ENCODE results near the gene DEFB127. TPM values are rescaled to one million over a fixed set of nuclear protein-coding genes. Genes with fewer than 3 reads are reported as not detected.

Gene DEFB127
- total RNA-seq, 3 donors from 2014 or later (not counting 1 experiment from before 2014, with no cell fraction given): not detected

DNA sequence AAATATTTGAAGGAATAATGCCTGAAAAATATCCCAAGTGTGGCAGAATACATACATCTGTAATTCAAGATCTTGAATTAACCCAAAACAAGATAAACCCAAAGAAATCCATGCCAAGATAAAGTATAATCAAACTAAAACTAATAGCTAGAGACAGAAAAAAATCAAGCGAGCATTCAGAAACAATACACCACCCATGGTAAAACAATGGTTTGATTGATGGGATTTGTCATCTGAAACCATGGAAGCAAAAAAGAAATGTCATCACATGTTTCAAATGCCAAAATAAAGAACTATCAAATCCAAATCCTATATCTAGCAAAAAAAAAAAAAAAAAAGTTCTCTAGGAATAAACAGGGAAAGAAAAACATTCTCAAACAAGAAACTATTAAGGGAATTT lies 5.1 kb upstream of the DEFB127 start:
- peaks cover 17 to 50% of the 10 kb centered on the region in 2 donors for H3K27me3 Mint-ChIP-seq (ENCODE audit: low read depth in 2 of 2)
- no peaks in the 10 kb centered on the region for H3K4me1 Mint-ChIP-seq
- WGBS (ENCODE audit: insufficient coverage): no CpG with 5 or more reads among the region's 1 CpG
- TF ChIP-seq, protein P1, sequence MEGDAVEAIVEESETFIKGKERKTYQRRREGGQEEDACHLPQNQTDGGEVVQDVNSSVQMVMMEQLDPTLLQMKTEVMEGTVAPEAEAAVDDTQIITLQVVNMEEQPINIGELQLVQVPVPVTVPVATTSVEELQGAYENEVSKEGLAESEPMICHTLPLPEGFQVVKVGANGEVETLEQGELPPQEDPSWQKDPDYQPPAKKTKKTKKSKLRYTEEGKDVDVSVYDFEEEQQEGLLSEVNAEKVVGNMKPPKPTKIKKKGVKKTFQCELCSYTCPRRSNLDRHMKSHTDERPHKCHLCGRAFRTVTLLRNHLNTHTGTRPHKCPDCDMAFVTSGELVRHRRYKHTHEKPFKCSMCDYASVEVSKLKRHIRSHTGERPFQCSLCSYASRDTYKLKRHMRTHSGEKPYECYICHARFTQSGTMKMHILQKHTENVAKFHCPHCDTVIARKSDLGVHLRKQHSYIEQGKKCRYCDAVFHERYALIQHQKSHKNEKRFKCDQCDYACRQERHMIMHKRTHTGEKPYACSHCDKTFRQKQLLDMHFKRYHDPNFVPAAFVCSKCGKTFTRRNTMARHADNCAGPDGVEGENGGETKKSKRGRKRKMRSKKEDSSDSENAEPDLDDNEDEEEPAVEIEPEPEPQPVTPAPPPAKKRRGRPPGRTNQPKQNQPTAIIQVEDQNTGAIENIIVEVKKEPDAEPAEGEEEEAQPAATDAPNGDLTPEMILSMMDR (IDR thresholded peaks at IDR 0.05): no peak
- intact Hi-C loops (cut with micrococcal nuclease): no loop called here
- H3K36me3 ChIP-seq (ENCODE audit: control insufficient read depth, insufficient read depth, low read length): no peaks in the 10 kb centered on the region
- H3K9me3 ChIP-seq (ENCODE audit: control insufficient read depth, insufficient read depth, low read length): no peaks in the 10 kb centered on the region
- H3K27ac Mint-ChIP-seq: no peak overlapping the region
- H3K9me3 Mint-ChIP-seq: no peaks in the 10 kb centered on the region
- H3K4me3 Mint-ChIP-seq: no peak overlapping the region
- H3K36me3 Mint-ChIP-seq: no peaks in the 10 kb centered on the region
- H3K27ac ChIP-seq (ENCODE audit: low read length): no peak overlapping the region
- H3K4me3 ChIP-seq (ENCODE audit: low read length): no peak overlapping the region
- H3K4me1 ChIP-seq (ENCODE audit: control insufficient read depth, insufficient read depth, low read length): no peaks in the 10 kb centered on the region
- ATAC-seq: no peak
- DNase-seq: no peak
- peaks cover 7% of the 10 kb centered on the region for H3K27me3 ChIP-seq (ENCODE audit: control insufficient read depth, insufficient read depth, low read length)

DNA sequence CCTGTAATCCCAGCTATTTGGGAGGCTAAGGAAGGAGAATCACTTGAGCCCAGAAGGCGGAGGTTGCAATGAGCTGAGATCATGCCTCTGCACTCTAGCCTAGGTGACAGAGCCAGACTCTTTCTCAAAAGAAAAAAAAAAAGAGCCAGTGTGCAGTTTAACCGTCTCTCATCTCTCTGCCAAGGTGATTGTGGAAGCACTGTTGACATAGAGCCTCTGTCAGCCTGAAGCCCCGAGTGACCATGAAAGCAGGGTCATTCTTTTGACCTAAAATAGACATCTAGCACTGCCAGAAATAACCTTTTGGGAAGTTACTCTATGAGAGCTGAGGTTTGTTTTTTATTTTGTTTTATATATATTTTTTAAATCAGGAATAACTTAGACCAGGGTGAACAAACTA lies 7.4 kb downstream of the DEFB127 start:
- no peak for ATAC-seq
- no peak overlapping the region for H3K4me3 ChIP-seq (ENCODE audit: low read length)
- no peaks in the 10 kb centered on the region for H3K36me3 Mint-ChIP-seq
- TF ChIP-seq, protein P1 (IDR thresholded peaks at IDR 0.05): no peak
- DNase-seq: no peak
- H3K27me3 ChIP-seq (ENCODE audit: control insufficient read depth, insufficient read depth, low read length): peaks cover 4% of the 10 kb centered on the region
- H3K27me3 Mint-ChIP-seq (ENCODE audit: low read depth in 2 of 2): peaks cover 15 to 37% of the 10 kb centered on the region in 2 donors
- no peak overlapping the region for H3K27ac ChIP-seq (ENCODE audit: low read length)
- H3K9me3 Mint-ChIP-seq: no peaks in the 10 kb centered on the region
- no peaks in the 10 kb centered on the region for H3K36me3 ChIP-seq (ENCODE audit: control insufficient read depth, insufficient read depth, low read length)
- no peaks in the 10 kb centered on the region for H3K4me1 ChIP-seq (ENCODE audit: control insufficient read depth, insufficient read depth, low read length)
- no peak overlapping the region for H3K4me3 Mint-ChIP-seq
- intact Hi-C loops (cut with micrococcal nuclease): no loop called here
- H3K4me1 Mint-ChIP-seq: no peaks in the 10 kb centered on the region
- no peaks in the 10 kb centered on the region for H3K9me3 ChIP-seq (ENCODE audit: control insufficient read depth, insufficient read depth, low read length)
- no peak overlapping the region for H3K27ac Mint-ChIP-seq
- 72% methylated on average over 3 of the region's 3 CpGs for WGBS (ENCODE audit: insufficient coverage)

DNA sequence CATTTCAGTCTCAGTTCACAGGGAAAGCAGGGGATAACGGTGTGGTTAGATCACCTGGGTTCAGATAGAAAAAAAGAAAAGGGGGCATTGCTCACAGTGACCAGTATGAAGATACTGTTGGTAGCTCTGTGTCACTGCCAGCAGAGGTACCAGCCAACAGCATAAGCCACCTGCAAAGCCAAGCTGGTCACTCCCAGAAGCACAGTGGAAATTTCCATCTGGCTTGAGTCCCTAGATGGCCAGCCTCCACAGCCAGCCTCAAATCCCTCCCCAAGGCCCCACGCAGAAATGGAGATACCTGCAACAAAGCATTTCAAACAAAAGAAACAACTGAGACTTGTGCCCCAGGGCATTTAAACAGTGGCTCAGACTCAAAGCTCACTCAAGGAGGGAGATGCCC lies 11.6 kb downstream of the DEFB127 start:
- no peaks in the 10 kb centered on the region for H3K4me1 Mint-ChIP-seq
- 73% methylated on average over 2 of the region's 2 CpGs for WGBS (ENCODE audit: insufficient coverage)
- H3K27ac Mint-ChIP-seq: no peak overlapping the region
- no peaks in the 10 kb centered on the region for H3K9me3 Mint-ChIP-seq
- DNase-seq (no peak), ATAC-seq (no peak)
- no peaks in the 10 kb centered on the region for H3K36me3 Mint-ChIP-seq
- no peaks in the 10 kb centered on the region for H3K4me1 ChIP-seq (ENCODE audit: control insufficient read depth, insufficient read depth, low read length)
- no peak overlapping the region for H3K4me3 ChIP-seq (ENCODE audit: low read length)
- peaks cover 15 to 53% of the 10 kb centered on the region in 2 donors for H3K27me3 Mint-ChIP-seq (ENCODE audit: low read depth in 2 of 2)
- no peaks in the 10 kb centered on the region for H3K36me3 ChIP-seq (ENCODE audit: control insufficient read depth, insufficient read depth, low read length)
- H3K27ac ChIP-seq (ENCODE audit: low read length): no peak overlapping the region
- intact Hi-C loops (cut with micrococcal nuclease): no loop called here
- H3K4me3 Mint-ChIP-seq: no peak overlapping the region
- TF ChIP-seq, protein P1 (IDR thresholded peaks at IDR 0.05): no peak
- H3K9me3 ChIP-seq (ENCODE audit: control insufficient read depth, insufficient read depth, low read length): no peaks in the 10 kb centered on the region
- peaks cover 2% of the 10 kb centered on the region for H3K27me3 ChIP-seq (ENCODE audit: control insufficient read depth, insufficient read depth, low read length)

DNA sequence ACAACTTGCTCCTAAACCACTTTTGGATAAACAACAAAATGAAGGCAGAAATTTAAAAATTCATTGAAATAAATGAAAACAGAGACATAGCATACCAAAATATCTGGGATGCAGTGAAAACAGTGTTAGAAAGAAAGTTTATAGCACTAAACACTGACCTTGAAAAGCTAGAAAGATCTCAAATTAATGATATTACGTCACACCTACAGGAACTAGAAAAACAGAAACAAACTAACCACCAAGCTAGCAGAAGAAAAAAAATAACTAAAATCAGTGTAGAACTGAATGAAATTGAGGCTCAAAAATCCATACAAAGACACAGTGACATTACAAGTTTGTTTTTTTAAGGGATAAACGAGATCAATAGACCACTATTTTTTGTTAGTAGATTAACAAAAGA lies 27.0 kb downstream of the DEFB127 start:
- H3K36me3 Mint-ChIP-seq: no peaks in the 10 kb centered on the region
- H3K4me3 Mint-ChIP-seq: no peak overlapping the region
- ATAC-seq (no peak), DNase-seq (no peak)
- peaks cover 31 to 89% of the 10 kb centered on the region in 2 donors for H3K27me3 Mint-ChIP-seq (ENCODE audit: low read depth in 2 of 2)
- H3K36me3 ChIP-seq (ENCODE audit: control insufficient read depth, insufficient read depth, low read length): no peaks in the 10 kb centered on the region
- TF ChIP-seq, protein P1 (IDR thresholded peaks at IDR 0.05): no peak
- H3K27me3 ChIP-seq (ENCODE audit: control insufficient read depth, insufficient read depth, low read length): peaks cover 24% of the 10 kb centered on the region
- intact Hi-C loops (cut with micrococcal nuclease): no loop called here
- H3K4me1 ChIP-seq (ENCODE audit: control insufficient read depth, insufficient read depth, low read length): no peaks in the 10 kb centered on the region
- H3K27ac ChIP-seq (ENCODE audit: low read length): no peak overlapping the region
- no peaks in the 10 kb centered on the region for H3K4me1 Mint-ChIP-seq
- H3K9me3 Mint-ChIP-seq: no peaks in the 10 kb centered on the region
- no peak overlapping the region for H3K4me3 ChIP-seq (ENCODE audit: low read length)
- no peak overlapping the region for H3K27ac Mint-ChIP-seq
- no peaks in the 10 kb centered on the region for H3K9me3 ChIP-seq (ENCODE audit: control insufficient read depth, insufficient read depth, low read length)
- WGBS (ENCODE audit: insufficient coverage): no CpG with 5 or more reads among the region's 2 CpGs
